Liver (tissue), 3 donors: ENCODE measurements around the gene CCDC192.

Experiments used
- FOXA1 ChIP-seq: IDR thresholded peaks from 2 replicates; pipeline ENCODE4 v1.6.1; 2016; ENCODE audit warnings: antibody characterized with exemption
- FOXA2 ChIP-seq: IDR thresholded peaks from 2 replicates; pipeline ENCODE4 v1.6.1; 2016; ENCODE audit warnings: antibody characterized with exemption
- SP1 ChIP-seq: IDR thresholded peaks from 2 replicates; pipeline ENCODE4 v1.6.1; 2018; ENCODE audit warnings: antibody characterized with exemption, mild to moderate bottlenecking
- TAF1 ChIP-seq: conservative IDR thresholded peaks from 2 replicates; pipeline ENCODE4 v1.6.1; 2016; ENCODE audit warnings: antibody characterized with exemption, mild to moderate bottlenecking
- YY1 ChIP-seq: IDR thresholded peaks from 2 replicates; pipeline ENCODE4 v1.6.1; 2016; ENCODE audit warnings: antibody characterized with exemption, mild to moderate bottlenecking
- TF ChIP-seq, protein P1 (sequence below): fragments of 150-350 bp; IDR thresholded peaks from 2 replicates; pipeline ENCODE4 v1.5.1; 2017; ENCODE audit warnings: improper control_type of control experiment, low read depth, low read length; ENCODE audit not compliant: missing input control
- TF ChIP-seq, protein P2 (sequence below): IDR thresholded peaks from 2 replicates; pipeline ENCODE4 v1.6.1; 2016; ENCODE audit warnings: antibody characterized with exemption
- donor health status: healthy.
- donor health status: healthy.

DNA sequence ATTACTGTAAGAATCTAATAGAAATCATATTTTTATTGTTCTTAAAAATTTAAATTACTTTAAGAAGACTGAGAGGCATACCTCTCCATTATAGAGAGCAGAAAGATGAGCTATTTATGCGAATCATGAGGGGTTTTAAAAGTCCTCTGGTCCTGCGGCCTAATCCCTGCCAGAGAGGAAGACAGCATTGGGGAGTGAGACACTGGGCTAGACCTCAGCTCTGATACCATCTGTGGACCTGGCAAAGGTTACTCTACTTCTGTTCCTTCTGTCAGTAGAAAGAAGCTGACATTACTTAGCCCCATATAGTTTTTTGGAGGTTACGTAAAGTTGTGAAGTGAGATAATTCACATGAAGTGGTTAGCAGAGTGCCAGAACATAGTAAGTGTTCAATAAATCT, 103.6 kb downstream of the CCDC192 start:
- TF ChIP-seq, protein P1, sequence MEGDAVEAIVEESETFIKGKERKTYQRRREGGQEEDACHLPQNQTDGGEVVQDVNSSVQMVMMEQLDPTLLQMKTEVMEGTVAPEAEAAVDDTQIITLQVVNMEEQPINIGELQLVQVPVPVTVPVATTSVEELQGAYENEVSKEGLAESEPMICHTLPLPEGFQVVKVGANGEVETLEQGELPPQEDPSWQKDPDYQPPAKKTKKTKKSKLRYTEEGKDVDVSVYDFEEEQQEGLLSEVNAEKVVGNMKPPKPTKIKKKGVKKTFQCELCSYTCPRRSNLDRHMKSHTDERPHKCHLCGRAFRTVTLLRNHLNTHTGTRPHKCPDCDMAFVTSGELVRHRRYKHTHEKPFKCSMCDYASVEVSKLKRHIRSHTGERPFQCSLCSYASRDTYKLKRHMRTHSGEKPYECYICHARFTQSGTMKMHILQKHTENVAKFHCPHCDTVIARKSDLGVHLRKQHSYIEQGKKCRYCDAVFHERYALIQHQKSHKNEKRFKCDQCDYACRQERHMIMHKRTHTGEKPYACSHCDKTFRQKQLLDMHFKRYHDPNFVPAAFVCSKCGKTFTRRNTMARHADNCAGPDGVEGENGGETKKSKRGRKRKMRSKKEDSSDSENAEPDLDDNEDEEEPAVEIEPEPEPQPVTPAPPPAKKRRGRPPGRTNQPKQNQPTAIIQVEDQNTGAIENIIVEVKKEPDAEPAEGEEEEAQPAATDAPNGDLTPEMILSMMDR: no peak
- TF ChIP-seq, protein P2, sequence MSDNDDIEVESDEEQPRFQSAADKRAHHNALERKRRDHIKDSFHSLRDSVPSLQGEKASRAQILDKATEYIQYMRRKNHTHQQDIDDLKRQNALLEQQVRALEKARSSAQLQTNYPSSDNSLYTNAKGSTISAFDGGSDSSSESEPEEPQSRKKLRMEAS: no peak
- TF ChIP-seq YY1 (no peak), TAF1 (no peak), SP1 (no peak), FOXA2 (no peak), FOXA1 (no peak)
